ENCODE measurements around the gene NOL3. TPM values are rescaled to one million over a fixed set of nuclear protein-coding genes. Genes with fewer than 3 reads are reported as not detected.

The NOL3 gene
- total RNA-seq, 1 donor from 2014 or later: 10.9 TPM

- no peak for DNase-seq (ENCODE audit: low read depth)
- H3K4me3 ChIP-seq (ENCODE audit: insufficient read depth, low read depth, low read length): peak overlapping the region; percentile 13
These were observed 23.2 kb downstream of the NOL3 start for GRCh38 chr16:67193536-67193935.

GRCh38 chr16:67194260-67194659 lies 23.9 kb downstream of the NOL3 start:
- no peaks in the 10 kb centered on the region for H3K27me3 ChIP-seq (ENCODE audit: insufficient read depth, low read length)
- FAIRE-seq (no peak), DNase-seq (ENCODE audit: low read depth) (no peak)
- peak overlapping the region; percentile 93 for H3K9ac ChIP-seq (ENCODE audit: low read length)
- H3K36me3 ChIP-seq (ENCODE audit: insufficient read depth, low read length): peaks cover 35% of the 10 kb centered on the region
- H3K27ac ChIP-seq (ENCODE audit: low read depth, low read length): no peak overlapping the region
- Mint-ChIP-seq H3K4me3 (ENCODE audit: unreplicated experiment) (peak overlapping the region; percentile 93), H3K27me3 (ENCODE audit: low read depth, unreplicated experiment) (no peaks in the 10 kb centered on the region), H3K4me1 (ENCODE audit: low read depth, unreplicated experiment) (peaks cover 16% of the 10 kb centered on the region), H3K27ac (ENCODE audit: unreplicated experiment) (no peak overlapping the region), H3K9me3 (ENCODE audit: unreplicated experiment) (no peaks in the 10 kb centered on the region), H3K36me3 (ENCODE audit: low read depth, unreplicated experiment) (peaks cover 22% of the 10 kb centered on the region)
- TF ChIP-seq EZH2 (IDR thresholded peaks at IDR 0.05; ENCODE audit: insufficient read depth, low read length) (no peak), CTCF (IDR thresholded peaks at IDR 0.05; ENCODE audit: insufficient read depth, low read depth, low read length) (no peak)
- peaks cover 15% of the 10 kb centered on the region for H3K4me1 ChIP-seq (ENCODE audit: insufficient read depth, low read length)
- H3K4me2 ChIP-seq (ENCODE audit: low read length): peak overlapping the region; percentile 95
- H3K9me3 ChIP-seq (ENCODE audit: insufficient read depth, low read depth, low read length): no peaks in the 10 kb centered on the region
- H3K4me3 ChIP-seq (ENCODE audit: insufficient read depth, low read depth, low read length): no peak overlapping the region
- peaks cover 60% of the 10 kb centered on the region for H4K20me1 ChIP-seq (ENCODE audit: insufficient read depth, low read length)
- H3K79me2 ChIP-seq (ENCODE audit: insufficient read depth, low read length): peaks cover 40% of the 10 kb centered on the region
- H2AFZ ChIP-seq (ENCODE audit: low read depth, low read length): no peak overlapping the region

More at GRCh38 chr16:67193536-67193935, 23.2 kb downstream of the NOL3 start:
- no peak for FAIRE-seq
- Mint-ChIP-seq H3K4me3 (ENCODE audit: unreplicated experiment) (peak overlapping the region; percentile 93), H3K9me3 (ENCODE audit: unreplicated experiment) (no peaks in the 10 kb centered on the region), H3K27me3 (ENCODE audit: low read depth, unreplicated experiment) (no peaks in the 10 kb centered on the region), H3K36me3 (ENCODE audit: low read depth, unreplicated experiment) (peaks cover 22% of the 10 kb centered on the region), H3K4me1 (ENCODE audit: low read depth, unreplicated experiment) (peaks cover 16% of the 10 kb centered on the region), H3K27ac (ENCODE audit: unreplicated experiment) (peak overlapping the region; percentile 58)
- peaks cover 40% of the 10 kb centered on the region for H3K79me2 ChIP-seq (ENCODE audit: insufficient read depth, low read length)
- TF ChIP-seq CTCF (IDR thresholded peaks at IDR 0.05; ENCODE audit: insufficient read depth, low read depth, low read length): no peak
- TF ChIP-seq EZH2 (IDR thresholded peaks at IDR 0.05; ENCODE audit: insufficient read depth, low read length): no peak
- peaks cover 35% of the 10 kb centered on the region for H3K36me3 ChIP-seq (ENCODE audit: insufficient read depth, low read length)
- peak overlapping the region; percentile 95 for H3K4me2 ChIP-seq (ENCODE audit: low read length)
- no peaks in the 10 kb centered on the region for H3K9me3 ChIP-seq (ENCODE audit: insufficient read depth, low read depth, low read length)
- peaks cover 15% of the 10 kb centered on the region for H3K4me1 ChIP-seq (ENCODE audit: insufficient read depth, low read length)
- H3K27me3 ChIP-seq (ENCODE audit: insufficient read depth, low read length): no peaks in the 10 kb centered on the region
- H2AFZ ChIP-seq (ENCODE audit: low read depth, low read length): no peak overlapping the region
- H3K9ac ChIP-seq (ENCODE audit: low read length): peak overlapping the region; percentile 93
- peaks cover 59% of the 10 kb centered on the region for H4K20me1 ChIP-seq (ENCODE audit: insufficient read depth, low read length)
- H3K27ac ChIP-seq (ENCODE audit: low read depth, low read length): no peak overlapping the region

- Histone ChIP-seq H3K4me1 (ENCODE audit: insufficient read depth, low read length) (peaks cover 15% of the 10 kb centered on the region), H4K20me1 (ENCODE audit: insufficient read depth, low read length) (peaks cover 66% of the 10 kb centered on the region), H3K4me3 (ENCODE audit: insufficient read depth, low read depth, low read length) (no peak overlapping the region), H2AFZ (ENCODE audit: low read depth, low read length) (no peak overlapping the region), H3K27me3 (ENCODE audit: insufficient read depth, low read length) (no peaks in the 10 kb centered on the region), H3K9ac (ENCODE audit: low read length) (no peak overlapping the region), H3K79me2 (ENCODE audit: insufficient read depth, low read length) (peaks cover 40% of the 10 kb centered on the region), H3K4me2 (ENCODE audit: low read length) (no peak overlapping the region), H3K27ac (ENCODE audit: low read depth, low read length) (no peak overlapping the region), H3K9me3 (ENCODE audit: insufficient read depth, low read depth, low read length) (no peaks in the 10 kb centered on the region), H3K36me3 (ENCODE audit: insufficient read depth, low read length) (peaks cover 35% of the 10 kb centered on the region)
- Mint-ChIP-seq H3K27ac (ENCODE audit: unreplicated experiment) (no peak overlapping the region), H3K4me3 (ENCODE audit: unreplicated experiment) (peak overlapping the region; percentile 5), H3K36me3 (ENCODE audit: low read depth, unreplicated experiment) (peaks cover 22% of the 10 kb centered on the region), H3K9me3 (ENCODE audit: unreplicated experiment) (no peaks in the 10 kb centered on the region), H3K27me3 (ENCODE audit: low read depth, unreplicated experiment) (no peaks in the 10 kb centered on the region), H3K4me1 (ENCODE audit: low read depth, unreplicated experiment) (peaks cover 16% of the 10 kb centered on the region)
- TF ChIP-seq CTCF (IDR thresholded peaks at IDR 0.05; ENCODE audit: insufficient read depth, low read depth, low read length): no peak
- no peak for TF ChIP-seq EZH2 (IDR thresholded peaks at IDR 0.05; ENCODE audit: insufficient read depth, low read length)
- DNase-seq (ENCODE audit: low read depth) (no peak), FAIRE-seq (no peak)
These were observed 25.3 kb downstream of the NOL3 start for GRCh38 chr16:67195676-67196075.
